NCI-H187 treated with DMSO at 0.1 percent for 48 hours (cell line): ENCODE data around the gene TMEM106A.
"Not testable (repeated sequence)": the region's sequence is repeated elsewhere in the genome, so short reads cannot be mapped to it uniquely, and the experiment has no call there.

Experiments used
- DNase-seq: peaks from one replicate; lab custom pipeline; 2025; lab: John Stamatoyannopoulos, UW

Gene TMEM106A, protein sequence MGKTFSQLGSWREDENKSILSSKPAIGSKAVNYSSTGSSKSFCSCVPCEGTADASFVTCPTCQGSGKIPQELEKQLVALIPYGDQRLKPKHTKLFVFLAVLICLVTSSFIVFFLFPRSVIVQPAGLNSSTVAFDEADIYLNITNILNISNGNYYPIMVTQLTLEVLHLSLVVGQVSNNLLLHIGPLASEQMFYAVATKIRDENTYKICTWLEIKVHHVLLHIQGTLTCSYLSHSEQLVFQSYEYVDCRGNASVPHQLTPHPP

DNA sequence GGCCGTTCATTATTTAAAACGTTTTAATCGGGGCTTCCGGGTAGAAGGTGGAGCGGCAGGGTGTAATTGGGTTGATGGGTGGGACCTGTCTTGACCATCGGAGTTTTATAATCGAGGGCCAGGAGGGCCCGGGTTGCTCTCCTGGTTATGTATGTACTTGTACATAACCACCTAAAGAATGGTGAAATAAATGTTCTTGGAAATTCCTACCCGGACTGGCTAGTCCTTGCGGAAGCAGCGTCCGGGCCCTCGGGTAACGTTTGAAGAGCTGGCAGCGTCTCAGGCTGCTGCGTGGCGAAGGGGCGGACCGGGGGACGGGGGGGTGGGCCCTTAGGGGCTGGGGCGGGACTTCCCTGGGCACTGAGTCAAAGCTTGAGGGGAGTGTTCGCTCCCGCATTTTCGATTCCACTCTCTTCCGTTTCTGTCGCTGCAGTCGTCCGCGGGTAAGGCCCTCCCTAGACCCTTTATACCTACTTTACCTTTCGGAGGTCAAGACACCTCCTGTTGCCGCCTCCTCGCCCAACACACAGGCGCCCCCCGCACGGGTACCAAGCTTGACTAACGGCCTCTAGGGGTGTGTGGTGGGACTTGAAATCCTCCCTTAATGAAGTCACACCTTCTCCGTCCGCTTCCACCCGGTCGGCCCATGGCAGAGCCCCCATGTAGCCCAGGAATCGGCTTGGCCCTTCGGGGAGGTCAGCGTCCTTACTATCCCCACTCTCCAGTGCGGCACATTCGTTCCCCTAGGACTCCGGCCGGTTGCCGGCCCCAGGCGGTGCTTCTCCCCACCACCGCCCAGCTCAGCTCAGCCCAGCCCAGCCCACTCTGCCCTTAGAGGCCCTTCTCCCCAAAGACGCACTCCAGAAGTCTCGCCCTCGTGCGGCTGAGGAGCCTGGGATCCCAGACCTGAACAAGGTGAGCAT is at the start of gene TMEM106A:
TMEM106A (plus strand) TSS at position 396 of the 923 bp plus-strand sequence. CDS start 1,167 bp downstream, outside the sequence.
- DNase-seq, result no peak

DNA sequence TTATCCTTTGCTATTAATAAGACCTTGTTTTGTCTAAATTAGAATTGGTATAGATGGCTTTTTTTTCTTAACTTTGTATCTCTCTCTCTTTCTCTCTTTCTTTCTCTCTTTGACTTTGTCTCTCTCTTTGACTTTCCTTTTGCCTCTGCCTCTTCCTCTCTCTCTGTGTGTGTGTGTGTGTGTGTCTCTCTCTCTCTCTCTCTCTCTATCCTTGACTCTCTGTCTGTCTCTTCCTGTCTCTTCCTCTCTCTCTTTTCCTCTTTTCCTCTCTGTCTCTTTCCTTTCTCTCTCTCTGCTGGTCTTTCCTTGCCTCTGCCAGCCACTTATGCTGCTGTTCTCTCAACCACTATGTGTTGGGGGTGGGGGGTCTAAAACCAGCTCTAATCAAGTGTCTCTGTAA is 45.7 kb upstream of the TMEM106A start:
- not testable (repeated sequence) for DNase-seq

DNA sequence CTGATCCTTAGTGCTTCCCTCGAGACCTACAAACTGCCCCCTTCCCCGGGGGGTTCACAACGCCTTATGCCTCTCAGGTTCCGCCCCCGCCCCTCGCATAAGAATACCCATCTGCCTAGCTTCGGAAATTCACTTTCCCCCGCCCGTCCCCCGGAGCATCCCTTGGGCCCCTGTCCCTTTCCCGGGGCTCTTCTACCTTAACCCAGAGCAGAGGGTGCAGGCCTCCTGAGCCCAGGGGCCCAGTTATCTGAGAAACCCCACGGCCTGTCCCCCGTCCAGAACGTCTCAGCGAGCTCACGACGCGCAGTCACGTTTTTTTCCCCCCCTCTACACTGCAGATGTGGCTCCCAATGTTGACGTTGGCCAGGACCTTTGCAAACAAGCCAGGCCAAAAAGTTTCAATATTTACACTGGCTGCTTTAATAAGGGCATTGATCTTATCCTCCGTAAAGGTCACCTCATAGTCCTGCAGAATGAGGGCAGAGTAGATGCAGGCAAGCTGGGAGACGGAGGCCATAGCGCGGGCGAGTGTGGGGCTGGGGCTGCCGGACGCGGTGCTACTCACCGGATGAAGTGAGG is 42.0 kb upstream of the TMEM106A start:
- no peak for DNase-seq

DNA sequence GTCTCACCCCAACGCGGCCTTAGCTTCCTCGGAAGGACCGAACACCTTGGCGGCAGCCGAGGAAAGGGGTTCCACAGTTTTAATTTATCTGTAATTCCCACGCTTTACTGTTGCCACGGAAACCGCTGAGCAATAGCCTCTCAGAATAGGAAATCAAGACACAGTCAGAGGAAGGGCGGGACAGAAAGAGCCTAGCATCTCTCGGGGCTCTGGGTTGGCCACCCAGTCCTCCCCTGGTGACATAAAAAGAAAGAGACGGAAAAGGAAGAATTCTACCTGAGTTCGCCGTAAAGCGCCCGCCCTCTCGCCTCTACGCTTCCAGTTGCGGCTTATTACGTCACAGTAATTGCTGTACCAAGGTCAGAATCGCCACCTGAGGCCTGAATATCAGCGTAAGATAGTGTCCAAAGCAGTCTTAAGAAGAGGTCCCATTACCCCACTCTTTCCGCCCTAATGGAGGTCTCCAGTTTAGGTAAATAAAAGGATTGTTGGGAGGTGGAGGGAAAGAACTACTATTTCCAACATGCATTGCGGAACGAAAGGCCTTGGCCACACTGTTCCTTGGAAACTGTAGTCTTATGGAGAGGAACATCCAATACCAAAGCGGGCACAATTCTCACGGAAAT is 41.4 kb upstream of the TMEM106A start:
- DNase-seq, result peak; percentile 96

DNA sequence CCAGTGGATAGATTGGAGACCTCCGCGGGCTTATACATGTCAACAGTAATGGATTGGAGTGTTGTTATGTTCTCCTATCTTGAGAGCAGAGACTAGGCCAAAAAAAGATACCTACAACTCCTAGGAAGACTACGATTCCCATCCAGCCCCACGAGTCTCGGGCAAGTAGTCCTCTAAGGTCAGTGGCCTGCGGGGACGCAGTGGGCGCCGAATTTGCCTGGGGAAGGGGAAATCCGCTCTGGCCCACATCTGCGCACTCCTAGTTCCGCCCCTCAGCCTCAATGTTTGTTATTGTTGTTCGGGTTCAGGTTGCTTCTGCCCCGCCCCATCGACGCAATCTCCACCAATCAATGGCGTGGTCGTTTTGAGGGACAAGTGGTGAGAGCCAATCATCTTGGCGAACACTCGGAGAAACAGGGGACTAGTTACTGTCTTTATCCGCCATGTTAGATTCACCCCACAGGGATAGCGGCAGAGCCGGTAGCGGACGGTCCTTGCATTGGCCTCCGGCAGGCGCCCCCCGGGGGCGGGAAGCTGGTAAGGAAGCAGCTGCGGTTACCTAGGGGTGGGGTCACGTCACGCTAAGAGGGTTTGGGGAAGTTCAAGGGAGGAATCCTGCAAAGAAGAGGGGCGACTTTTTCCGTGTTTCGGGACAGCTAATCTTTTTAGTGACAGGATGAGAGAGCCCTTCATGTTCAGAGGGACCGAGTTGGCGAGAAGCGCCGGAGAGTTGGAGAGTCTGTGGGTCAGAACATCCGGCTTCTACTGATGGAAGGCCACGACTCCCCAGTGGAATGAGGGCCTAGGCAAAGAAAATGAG is 40.7 kb upstream of the TMEM106A start, which contains the start of gene NBR1:
NBR1 (plus strand) TSS at position 449 of the 820 bp plus-strand sequence. CDS start 4,586 bp downstream, outside the sequence.
- DNase-seq, result peak; percentile 89

DNA sequence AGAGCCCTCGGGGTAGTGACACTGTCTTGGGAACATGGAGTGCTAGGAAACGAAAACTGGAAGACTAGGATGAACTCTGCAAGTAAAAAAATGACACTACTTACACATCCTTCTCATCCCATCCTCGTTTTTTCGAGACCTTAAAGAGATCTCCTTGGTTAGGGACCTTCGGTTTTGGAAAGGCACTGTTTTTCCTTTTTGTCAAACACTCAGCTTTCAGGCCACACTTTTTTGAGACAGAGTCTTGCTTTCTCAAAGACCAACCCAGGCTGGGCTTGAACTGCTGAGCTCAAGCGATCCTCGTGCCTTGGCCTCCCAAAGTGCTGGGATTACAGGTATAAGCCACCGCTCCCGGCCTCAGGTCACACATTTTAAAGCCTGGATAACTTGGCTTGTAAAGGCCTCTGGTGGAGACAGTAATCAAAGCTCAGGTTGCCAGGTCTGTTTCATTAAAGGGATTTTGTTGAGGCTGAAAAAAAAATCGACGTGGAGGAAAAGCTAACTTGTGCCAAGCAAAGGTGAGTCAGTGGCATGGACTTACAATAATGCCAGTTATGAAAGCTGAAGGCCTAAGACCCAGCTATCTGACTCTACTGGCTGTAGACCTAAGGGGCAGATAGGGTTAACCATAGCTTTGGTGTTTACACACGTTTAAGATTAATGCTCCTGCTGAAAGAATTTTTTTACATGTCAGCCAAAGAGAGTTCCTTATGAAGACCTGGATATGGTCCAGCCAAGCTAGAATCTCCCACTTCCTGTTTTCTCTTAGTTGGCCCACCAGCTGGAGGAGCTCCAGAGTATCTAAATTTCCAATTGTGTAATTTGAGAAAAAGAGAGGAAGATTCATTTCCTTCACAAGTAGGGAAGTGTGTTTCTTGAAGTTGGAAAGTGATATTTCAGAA is 39.8 kb upstream of the TMEM106A start:
- DNase-seq, result no peak

DNA sequence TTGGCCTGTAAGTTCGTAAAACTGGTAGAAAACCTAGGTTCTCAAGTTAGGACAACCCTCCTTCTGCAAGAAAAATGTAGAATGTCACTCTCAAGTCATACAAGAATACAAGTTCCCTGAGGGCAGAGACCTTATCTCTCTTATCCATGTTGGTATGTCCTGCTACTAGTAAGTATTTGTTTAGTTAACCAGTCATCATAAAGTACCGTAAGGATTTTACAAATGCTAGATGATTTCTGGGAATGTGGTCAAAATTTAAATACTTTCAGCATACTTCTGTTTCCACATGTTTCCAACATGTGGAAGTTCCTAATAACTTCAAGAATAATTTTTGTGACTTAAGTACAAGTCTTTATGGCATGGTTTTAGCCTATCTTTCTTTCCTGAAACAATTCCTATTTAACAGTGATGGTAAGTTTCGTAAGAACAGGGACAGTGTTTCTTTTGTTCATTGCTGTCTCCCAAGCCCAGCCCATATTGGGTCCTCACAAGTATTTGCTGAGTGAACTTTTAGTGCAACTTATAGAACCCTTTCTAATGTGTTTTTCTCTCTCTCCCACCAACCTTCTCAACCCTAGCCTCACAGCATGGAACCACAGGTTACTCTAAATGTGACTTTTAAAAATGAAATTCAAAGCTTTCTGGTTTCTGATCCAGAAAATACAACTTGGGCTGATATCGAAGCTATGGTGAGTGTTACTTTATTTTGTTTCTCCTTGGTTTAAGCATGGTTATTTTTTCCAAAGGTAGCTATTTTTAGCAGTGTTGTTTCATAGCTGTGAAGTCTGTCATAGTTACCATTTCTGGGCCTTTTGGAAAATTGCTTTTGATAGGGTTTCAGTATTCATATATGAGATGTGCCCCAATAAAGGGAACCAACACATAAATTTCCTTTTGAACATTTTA is 36.2 kb upstream of the TMEM106A start:
- no peak for DNase-seq

DNA sequence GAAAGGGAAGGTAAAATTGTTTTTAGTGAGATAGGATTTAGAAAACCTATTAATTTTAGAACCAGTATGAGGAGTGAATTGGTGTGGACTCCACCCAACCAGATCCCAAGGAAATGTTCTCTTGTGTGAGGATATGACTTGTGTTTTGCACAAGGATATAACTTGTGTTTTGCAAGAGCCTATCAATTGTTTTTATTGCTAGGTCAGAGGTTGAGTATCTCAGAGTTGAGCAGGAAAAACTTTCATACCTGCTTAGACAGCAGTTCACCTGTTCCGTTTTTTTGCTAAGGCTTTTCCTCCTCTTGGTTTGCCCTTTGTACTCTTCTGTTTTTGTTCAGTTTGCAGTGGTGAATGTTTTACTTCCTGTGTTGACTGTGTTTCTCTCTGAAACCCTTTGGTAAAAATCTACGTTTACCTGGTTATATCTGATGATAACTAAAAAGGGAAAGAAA is 35.5 kb upstream of the TMEM106A start:
- no peak for DNase-seq

DNA sequence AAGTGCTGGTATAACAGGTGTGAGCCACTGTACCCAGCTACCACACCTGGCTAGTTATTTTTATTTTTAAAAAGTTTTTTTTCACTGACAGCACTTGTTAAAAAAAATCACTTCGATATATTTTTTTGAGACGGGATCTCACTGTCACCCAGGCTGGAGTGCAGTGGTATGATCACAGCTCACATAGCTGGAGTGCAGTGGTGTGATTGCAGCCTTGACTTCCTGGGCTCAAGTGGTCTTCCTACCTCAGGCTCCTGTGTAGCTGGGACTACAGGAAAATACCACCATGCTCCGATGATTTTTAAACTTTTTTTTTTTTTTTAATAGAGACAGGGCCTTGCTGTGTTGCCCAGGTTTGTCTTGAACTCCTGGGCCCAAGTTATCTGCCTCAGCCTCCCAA is 27.8 kb upstream of the TMEM106A start:
- no peak for DNase-seq

DNA sequence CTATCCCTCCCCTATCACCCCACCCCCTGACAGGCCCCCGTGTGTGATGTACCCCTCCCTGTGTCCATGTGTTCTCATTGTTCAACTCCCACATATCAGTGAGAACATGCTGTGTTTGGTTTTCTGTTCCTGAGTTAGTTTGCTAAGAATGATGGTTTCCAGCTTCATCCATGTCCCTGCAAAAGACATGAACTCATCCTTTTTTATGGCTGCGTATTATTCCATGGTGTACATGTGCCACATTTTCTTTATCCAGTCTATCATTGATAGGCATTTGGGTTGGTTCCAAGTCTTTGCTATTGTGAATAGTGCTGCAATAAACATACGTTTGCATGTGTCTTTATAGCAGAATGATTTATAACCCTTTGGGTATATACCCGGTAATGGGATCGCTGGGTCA is 25.0 kb upstream of the TMEM106A start:
- DNase-seq, result not testable (repeated sequence)

DNA sequence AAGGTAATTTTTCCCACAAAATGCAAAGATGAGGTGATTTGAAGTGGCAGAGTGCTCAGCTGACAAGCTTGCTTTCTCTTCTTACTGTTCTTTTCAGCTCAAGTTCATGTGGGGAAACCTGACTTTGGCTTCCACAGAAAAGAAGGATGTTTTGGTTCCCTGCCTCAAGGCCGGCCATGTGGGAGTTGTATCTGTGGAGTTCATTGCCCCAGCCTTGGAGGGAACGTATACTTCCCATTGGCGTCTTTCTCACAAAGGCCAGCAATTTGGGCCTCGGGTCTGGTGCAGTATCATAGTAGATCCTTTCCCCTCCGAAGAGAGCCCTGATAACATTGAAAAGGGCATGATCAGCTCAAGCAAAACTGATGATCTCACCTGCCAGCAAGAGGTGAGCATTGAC is 18.4 kb upstream of the TMEM106A start:
- no peak for DNase-seq

DNA sequence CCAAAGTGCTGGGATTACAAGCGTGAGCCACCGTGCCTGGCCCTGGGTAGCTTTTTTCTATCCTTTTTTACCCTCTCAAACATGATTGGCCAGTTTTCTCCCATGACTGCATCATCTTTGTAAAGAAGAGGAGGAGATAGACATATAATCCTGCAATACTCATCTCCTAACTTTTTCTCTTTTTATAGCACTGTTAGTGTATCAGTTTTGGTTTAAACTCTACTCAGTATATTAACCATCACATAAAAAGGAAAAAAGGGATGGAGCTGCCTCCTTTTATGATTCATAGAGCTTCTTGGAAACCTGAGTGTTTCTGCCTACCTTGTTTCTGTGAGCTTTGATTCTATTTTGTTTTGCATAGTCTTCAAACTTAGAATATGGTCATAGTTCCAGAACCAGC is 12.0 kb upstream of the TMEM106A start:
- DNase-seq, result no peak

DNA sequence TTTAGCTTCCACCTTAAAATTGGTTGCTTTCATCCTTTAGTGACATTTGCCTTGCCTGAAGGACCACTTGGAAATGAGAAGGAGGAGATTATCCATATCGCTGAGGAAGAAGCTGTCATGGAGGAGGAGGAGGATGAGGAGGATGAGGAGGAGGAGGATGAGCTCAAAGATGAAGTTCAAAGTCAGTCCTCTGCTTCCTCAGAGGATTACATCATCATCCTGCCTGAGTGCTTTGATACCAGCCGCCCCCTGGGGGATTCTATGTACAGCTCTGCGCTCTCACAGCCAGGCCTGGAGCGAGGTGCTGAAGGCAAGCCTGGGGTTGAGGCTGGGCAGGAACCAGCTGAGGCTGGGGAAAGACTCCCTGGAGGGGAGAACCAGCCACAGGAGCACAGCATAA is 11.5 kb upstream of the TMEM106A start:
- no peak for DNase-seq

DNA sequence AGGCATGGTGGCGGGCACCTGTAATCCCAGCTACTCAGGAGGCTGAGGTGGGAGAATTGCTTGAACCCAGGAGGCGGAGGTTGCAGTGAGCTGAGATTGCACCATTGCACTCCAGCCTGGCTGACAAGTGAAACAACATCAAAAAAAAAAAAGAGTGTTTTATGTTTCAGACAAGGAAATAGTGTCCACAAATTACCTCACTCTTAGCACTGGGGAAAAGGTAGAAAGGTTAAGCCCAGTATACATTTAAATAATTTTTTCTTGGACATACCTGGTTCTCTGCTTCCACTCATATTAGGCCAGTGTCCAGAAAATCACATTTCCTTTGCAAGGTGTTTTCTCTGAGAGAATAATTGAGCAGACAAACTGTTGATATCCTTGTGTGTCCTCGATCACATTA is 8.7 kb upstream of the TMEM106A start:
- DNase-seq, result not testable (repeated sequence)

DNA sequence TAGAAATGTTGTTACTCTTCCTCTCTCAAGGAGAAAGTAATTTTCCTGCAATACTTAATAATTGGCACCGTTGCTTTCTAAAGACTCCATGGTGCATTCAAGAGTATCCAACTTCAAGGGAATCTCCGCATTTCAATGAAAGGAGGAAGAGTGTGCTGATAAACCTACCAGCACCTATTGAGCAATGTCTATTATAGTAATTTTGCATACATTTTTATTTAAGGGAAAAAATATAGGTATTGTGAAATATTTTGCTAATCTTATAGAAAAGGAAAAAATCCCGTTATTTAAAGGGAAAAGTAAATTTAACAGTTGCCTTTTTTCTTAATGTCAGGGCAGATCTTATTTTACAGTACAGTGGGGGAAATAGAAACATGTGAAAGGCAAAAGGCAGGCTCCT is 1.1 kb upstream of the TMEM106A start:
- DNase-seq, result no peak

DNA sequence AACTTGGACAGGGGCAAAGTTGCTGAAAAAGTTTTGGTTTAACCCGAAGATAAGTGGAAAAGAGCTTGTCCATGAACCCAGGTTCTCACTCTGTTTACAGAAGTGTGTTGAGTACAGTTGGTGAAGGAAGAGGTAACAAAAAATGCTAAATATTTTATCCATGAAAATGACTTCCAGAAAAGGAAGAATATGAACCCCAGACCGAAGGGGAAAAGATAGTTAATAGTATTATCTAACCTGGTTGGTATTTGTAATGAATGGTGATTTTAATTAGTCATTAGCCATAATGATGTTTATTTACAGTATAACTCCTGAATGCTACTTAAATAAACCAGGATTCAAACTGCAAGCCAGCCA is 574 bp upstream of the TMEM106A start:
- DNase-seq, result no peak

DNA sequence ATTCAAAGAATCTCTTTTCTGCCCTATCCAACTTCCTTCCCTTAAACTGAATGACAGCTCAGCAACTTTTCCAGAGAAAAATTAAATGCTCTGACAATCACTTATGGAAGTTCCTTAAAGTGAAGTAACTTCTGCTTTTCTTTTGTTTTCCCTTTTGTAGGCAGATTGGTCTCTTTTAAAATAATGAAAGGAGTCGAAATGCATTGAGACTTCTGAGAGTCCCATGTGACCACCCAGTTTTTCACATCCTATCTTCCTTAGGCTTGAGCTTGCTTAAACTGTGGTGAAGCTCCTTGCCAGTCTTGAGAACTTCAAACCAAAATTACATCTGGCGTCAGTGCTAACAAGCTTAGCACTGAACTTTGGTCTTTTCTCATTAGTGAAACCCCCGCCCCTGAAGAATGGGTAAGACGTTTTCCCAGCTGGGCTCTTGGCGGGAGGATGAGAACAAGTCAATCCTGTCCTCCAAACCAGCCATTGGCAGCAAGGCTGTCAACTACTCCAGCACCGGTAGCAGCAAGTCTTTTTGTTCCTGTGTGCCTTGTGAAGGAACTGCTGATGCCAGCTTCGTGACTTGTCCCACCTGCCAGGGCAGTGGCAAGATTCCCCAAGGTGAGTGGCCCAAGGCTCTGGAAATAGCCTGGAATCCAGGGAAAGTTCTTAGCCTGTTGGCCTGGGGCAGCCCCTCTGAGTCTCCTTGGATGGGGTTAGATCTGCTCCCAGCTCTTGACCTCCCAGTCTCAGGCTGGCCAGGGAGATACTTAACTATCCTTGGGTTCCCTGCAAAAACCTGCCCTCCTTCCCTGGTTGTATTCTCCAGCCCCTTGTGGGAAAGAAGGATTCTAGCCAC is 1.2 kb downstream of the TMEM106A start:
- no peak for DNase-seq

DNA sequence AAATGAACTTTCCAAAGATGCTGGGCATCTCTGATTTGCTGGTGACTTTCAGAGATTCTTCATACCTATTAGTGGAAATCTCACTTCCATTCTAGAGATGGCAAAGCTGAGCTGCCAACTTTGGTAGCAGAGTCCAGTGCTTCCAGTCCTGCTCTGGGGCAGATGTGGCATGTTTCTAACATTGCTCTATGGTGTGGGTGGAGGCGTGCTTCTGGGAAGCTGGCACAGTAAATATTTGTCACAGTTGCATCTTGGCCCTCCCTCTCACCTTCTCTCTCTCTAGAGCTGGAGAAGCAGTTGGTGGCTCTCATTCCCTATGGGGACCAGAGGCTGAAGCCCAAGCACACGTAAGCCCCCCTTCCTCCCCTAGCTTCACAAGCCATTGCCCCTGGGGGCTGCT is 1.9 kb downstream of the TMEM106A start:
- no peak for DNase-seq
